WERI-Rb-1 (cell line): Measurements from ENCODE around the gene LNPEP.
A peak's percentile ranks its signal among the peaks of the same experiment; 100 is the strongest.

ENCODE experiments used
- DNase-seq: peaks from one replicate; pipeline ENCODE4 v3.0.0-alpha.2; 2020
- H3K27ac ChIP-seq: fragments of 250-450 bp; sonication (Bioruptor Pico); 2 replicates; pipeline ENCODE4 v1.5.1; 2020; ENCODE audit warnings: mild to moderate bottlenecking, moderate library complexity
- H3K27me3 ChIP-seq: fragments of 250-450 bp; sonication (Bioruptor Pico); 2 replicates; pipeline ENCODE4 v1.5.1; 2021; ENCODE audit warnings: mild to moderate bottlenecking, low read depth, moderate library complexity; ENCODE audit not compliant: insufficient read depth, severe bottlenecking
- H3K36me3 ChIP-seq: fragments of 250-450 bp; sonication (Bioruptor Pico); 2 replicates; pipeline ENCODE4 v1.5.1; 2020; ENCODE audit warnings: mild to moderate bottlenecking, moderate library complexity
- H3K4me3 ChIP-seq: 2 replicates; pipeline ENCODE4 v1.5.1; 2011; ENCODE audit warnings: low read depth, mild to moderate bottlenecking, control low read depth, low read length
- H3K9me3 ChIP-seq: fragments of 250-450 bp; sonication (Bioruptor Pico); 2 replicates; pipeline ENCODE4 v1.5.1; 2021; ENCODE audit warnings: mild to moderate bottlenecking, moderate library complexity; ENCODE audit not compliant: severe bottlenecking
- CTCF ChIP-seq: IDR thresholded peaks from 2 replicates; pipeline ENCODE4 v1.5.1; 2011; ENCODE audit warnings: low read depth, mild to moderate bottlenecking, control low read depth, inconsistent platforms, low read length

LNPEP gene

DNA sequence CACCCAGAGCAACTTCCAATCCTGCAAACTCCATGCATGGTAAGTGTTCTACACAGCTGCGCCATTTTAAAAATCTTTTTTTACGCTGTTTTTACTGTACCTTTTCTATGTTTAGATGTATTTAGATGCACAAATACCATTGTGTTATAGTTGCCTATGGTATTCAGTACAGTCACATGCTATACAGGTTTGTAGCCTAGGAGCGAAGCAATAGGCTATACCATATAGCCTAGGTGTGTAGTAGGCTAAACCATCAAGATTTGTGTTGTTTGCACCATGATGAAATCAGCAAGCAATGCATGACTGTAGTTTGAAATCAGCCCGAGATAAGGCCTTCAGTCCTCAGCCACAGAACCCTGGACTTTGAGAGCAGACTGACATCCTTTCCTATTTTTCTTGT is 105.4 kb downstream of the LNPEP start:
- H3K4me3 ChIP-seq, result no peak overlapping the region
- no peaks in the 10 kb centered on the region for H3K36me3 ChIP-seq
- no peaks in the 10 kb centered on the region for H3K27me3 ChIP-seq
- TF ChIP-seq CTCF, result no peak
- DNase-seq, result no peak
- no peak overlapping the region for H3K27ac ChIP-seq
- no peaks in the 10 kb centered on the region for H3K9me3 ChIP-seq

- no peaks in the 10 kb centered on the region for H3K9me3 ChIP-seq
- H3K27ac ChIP-seq, result no peak overlapping the region
- no peaks in the 10 kb centered on the region for H3K36me3 ChIP-seq
- TF ChIP-seq CTCF, result no peak
- DNase-seq, result no peak
- H3K4me3 ChIP-seq, result no peak overlapping the region
- H3K27me3 ChIP-seq, result no peaks in the 10 kb centered on the region
Observed at GRCh38 chr5:97042996-97043395, 107.1 kb downstream of the LNPEP start.

DNA sequence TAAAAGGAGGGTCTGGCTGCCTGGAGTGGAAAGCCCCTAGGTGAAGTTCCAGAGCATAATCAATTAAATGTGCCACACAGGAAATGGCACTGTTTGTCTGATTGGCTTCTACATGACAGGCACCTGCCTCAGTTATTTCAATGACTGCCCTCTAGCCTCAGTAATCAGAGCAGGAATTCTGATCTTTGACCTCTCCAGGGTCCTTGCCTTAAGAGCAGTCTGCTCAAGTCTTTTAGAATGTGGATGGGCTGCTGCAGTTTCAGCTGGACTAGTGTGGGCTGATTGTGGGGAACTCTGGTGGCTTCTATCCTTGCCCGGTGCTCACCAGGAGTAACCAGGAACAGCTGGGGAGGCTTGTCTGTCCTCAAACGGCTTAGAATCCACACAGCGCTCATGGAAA is 107.6 kb downstream of the LNPEP start:
- Histone ChIP-seq H3K4me3 (no peak overlapping the region), H3K36me3 (no peaks in the 10 kb centered on the region), H3K27me3 (no peaks in the 10 kb centered on the region), H3K9me3 (no peaks in the 10 kb centered on the region), H3K27ac (no peak overlapping the region)
- no peak for DNase-seq
- no peak for TF ChIP-seq CTCF

DNA sequence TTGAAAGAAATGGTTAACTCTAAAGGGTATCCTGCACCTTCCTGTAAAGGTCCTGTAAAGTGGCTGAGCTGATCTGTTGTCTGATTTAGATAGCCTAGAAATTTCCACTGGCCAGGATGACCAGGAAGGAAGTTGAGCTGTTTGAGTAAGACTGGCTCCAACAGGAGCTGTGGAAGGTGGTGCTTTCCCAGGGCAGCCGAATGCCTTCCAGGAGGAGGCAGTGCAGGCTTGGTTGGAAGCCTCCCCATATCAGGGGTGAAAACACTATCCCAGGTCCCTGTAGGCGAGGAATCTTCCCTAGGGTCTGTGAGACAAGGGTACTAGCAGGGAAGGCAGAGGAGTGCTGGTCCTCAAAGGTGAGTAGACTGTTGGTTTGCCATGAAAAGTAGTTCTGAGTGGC is 108.2 kb downstream of the LNPEP start:
- Histone ChIP-seq H3K27me3 (no peaks in the 10 kb centered on the region), H3K9me3 (no peaks in the 10 kb centered on the region), H3K4me3 (no peak overlapping the region), H3K36me3 (no peaks in the 10 kb centered on the region), H3K27ac (no peak overlapping the region)
- peak; percentile 47; the same call in 1 of the 2 replicates for TF ChIP-seq CTCF
- peak; percentile 14 for DNase-seq

GRCh38 chr5:97046270-97046982 is 110.5 kb downstream of the LNPEP start:
- Histone ChIP-seq H3K4me3 (no peak overlapping the region), H3K36me3 (no peaks in the 10 kb centered on the region), H3K27ac (no peak overlapping the region), H3K27me3 (no peaks in the 10 kb centered on the region), H3K9me3 (no peaks in the 10 kb centered on the region)
- TF ChIP-seq CTCF, result no peak
- DNase-seq, result no peak

DNA sequence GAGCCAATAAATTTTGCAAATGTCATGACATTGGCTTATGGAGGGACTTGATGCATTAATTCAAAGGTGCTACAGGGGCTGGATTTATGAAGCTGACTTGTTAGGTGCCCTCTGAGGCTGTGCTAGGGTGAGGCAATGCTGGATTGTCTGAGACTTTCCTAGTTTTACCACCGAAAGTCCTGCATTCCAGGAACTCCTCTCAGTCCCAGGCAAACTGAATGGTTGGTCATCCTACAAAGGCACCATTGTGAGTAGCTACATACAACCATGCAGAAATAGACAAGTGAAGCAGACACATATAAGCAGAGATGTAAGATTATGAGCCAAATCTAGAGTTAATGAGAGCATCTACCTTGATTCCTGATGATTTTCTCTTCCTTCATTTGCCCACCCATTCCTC is 111.2 kb downstream of the LNPEP start:
- no peak for DNase-seq
- no peak overlapping the region for H3K4me3 ChIP-seq
- no peaks in the 10 kb centered on the region for H3K27me3 ChIP-seq
- no peaks in the 10 kb centered on the region for H3K9me3 ChIP-seq
- H3K27ac ChIP-seq, result no peak overlapping the region
- TF ChIP-seq CTCF, result no peak
- no peaks in the 10 kb centered on the region for H3K36me3 ChIP-seq
